Ishikawa (cell line): Measurements from ENCODE around the gene DGLUCY.

Source experiments
- CEBPB ChIP-seq: IDR thresholded peaks from 2 replicates; pipeline ENCODE4 v1.6.1; 2012
- CREB1 ChIP-seq: IDR thresholded peaks from 2 replicates; pipeline ENCODE4 v1.6.1; 2012; ENCODE audit warnings: low read depth
- EP300 ChIP-seq: IDR thresholded peaks from 2 replicates; pipeline ENCODE4 v1.6.1; 2012; ENCODE audit warnings: borderline replicate concordance
- FOXM1 ChIP-seq: IDR thresholded peaks from 2 replicates; pipeline ENCODE4 v1.6.1; 2012; ENCODE audit warnings: low read depth, borderline replicate concordance
- RAD21 ChIP-seq: IDR thresholded peaks from 2 replicates; pipeline ENCODE4 v1.6.1; 2012; ENCODE audit warnings: low read depth
- REST ChIP-seq: IDR thresholded peaks from 2 replicates; pipeline ENCODE4 v1.6.1; 2012; ENCODE audit warnings: low read depth, mild to moderate bottlenecking
- TAF1 ChIP-seq: IDR thresholded peaks from 2 replicates; pipeline ENCODE4 v1.6.1; 2012; ENCODE audit warnings: low read depth, mild to moderate bottlenecking
- TEAD4 ChIP-seq: IDR thresholded peaks from 2 replicates; pipeline ENCODE4 v1.6.1; 2012
- TF ChIP-seq, protein P1 (sequence below): IDR thresholded peaks from 2 replicates; pipeline ENCODE4 v1.6.1; 2012

DNA sequence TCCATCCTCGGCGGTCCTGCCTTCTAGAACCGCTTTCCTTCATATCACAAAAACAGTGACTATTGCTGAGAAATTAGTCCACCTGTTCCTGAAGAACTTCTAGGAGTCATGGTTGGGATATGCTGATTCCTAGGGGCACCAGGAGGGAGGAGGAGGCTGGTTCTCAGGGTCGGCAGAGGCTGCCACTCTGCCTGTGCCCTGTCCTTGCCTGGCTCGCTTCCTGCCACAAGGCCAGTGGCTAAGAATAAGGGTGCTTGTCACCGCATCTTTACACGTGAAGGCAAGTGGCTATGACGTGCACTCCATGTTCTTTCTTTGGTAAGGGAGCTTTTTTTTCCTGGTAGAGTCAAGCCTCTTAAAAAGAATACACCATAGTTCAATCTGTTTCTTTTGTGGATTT, 18.7 kb upstream of the DGLUCY start:
- TF ChIP-seq EP300, result no peak
- TF ChIP-seq TAF1, result no peak
- TF ChIP-seq REST, result no peak
- TF ChIP-seq RAD21, result no peak
- no peak for TF ChIP-seq TEAD4
- TF ChIP-seq CREB1, result no peak
- TF ChIP-seq CEBPB, result no peak
- no peak for TF ChIP-seq FOXM1
- TF ChIP-seq, protein P1, sequence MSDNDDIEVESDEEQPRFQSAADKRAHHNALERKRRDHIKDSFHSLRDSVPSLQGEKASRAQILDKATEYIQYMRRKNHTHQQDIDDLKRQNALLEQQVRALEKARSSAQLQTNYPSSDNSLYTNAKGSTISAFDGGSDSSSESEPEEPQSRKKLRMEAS, result no peak
